ENCODE results near the gene KRT84. TPM values are rescaled to one million over a fixed set of nuclear protein-coding genes. Genes with fewer than 3 reads are reported as not detected.

Gene KRT84
- total and polyA plus RNA-seq, 9 of the 15 experiments (the other 6 are each of a cell fraction or from before 2014, with no cell fraction given): not detected

GRCh38 chr12:52425466-52425865 is 40.0 kb upstream of the KRT84 start (continued):
- TF ChIP-seq NR2C1 (IDR thresholded peaks at IDR 0.05) (no peak), NR2C1 (tag; IDR thresholded peaks at IDR 0.05) (no peak), ZNF282 (CRISPR knock-in tag; IDR thresholded peaks at IDR 0.05) (no peak)

- H3K79me2 ChIP-seq (ENCODE audit: control insufficient read depth, insufficient read depth, low read length): no peaks in the 10 kb centered on the region
- POLR2A ChIA-PET: interaction anchor here (0.5 kb wide), 1 partner anchor 167 kb away, joined by 3 read pairs; no protein-coding TSS in a partner anchor
- H4K20me1 ChIP-seq (replicated peaks; ENCODE audit: control insufficient read depth, insufficient read depth, low read length): peaks cover 3% of the 10 kb centered on the region; the same call in 1 of the 2 replicates
- no peak for ATAC-seq
- no peak overlapping the region; a peak in 1 of 4 replicates for H3K9ac ChIP-seq (ENCODE audit: insufficient read depth in 1 of 2, low read depth in 2 of 2, low read length in 2 of 2)
- whole genome bisulfite sequencing (ENCODE audit: insufficient coverage, low coverage, missing lambda C conversion rate): 0% methylated on average over 9 of the region's 11 CpGs
- peaks cover 0 to 36% of the 10 kb centered on the region in 2 experiments; a peak in 3 of 5 replicates for H3K27me3 ChIP-seq (ENCODE audit: control insufficient read depth in 2 of 2, insufficient read depth in 2 of 2, low read length in 2 of 2)
- BruUV-seq (replicated peaks): no TSS peak
- no peak overlapping the region for H3K4me3 ChIP-seq
- no peak overlapping the region for H3K4me2 ChIP-seq (ENCODE audit: insufficient read depth, low read length)
- no peak overlapping the region for H3K27ac ChIP-seq (ENCODE audit: extremely low read depth, low read depth, low read length)
- CTCF ChIA-PET (ENCODE audit: low intra/inter-chr PET ratio): no interaction called here
- no peaks in the 10 kb centered on the region for H3K36me3 ChIP-seq (ENCODE audit: control insufficient read depth, insufficient read depth, low read length)
- FAIRE-seq: no peak
- H3K9me3 ChIP-seq (replicated peaks; ENCODE audit: control insufficient read depth, insufficient read depth, low read depth, low read length): no peaks in the 10 kb centered on the region
- intact Hi-C loops (cut with micrococcal nuclease): no loop called here
- peaks cover 1% of the 10 kb centered on the region for H3K9me1 ChIP-seq (ENCODE audit: control insufficient read depth, insufficient read depth, low read length)
- H3K4me1 ChIP-seq (replicated peaks in 1 of 2; ENCODE audit: control insufficient read depth in 2 of 2, insufficient read depth in 2 of 2, low read length in 2 of 2): no peaks in the 10 kb centered on the region
- in situ Hi-C loops (cut with MboI): loop anchor here (10.0 kb wide), 1 partner anchor 761 kb away; the partner anchor contains the start of genes CSAD and ZNF740
- no peak for DNase-seq (ENCODE audit: extremely low read depth in 1 of 4, low spot score in 3 of 4)
- no peak overlapping the region for H2AFZ ChIP-seq (ENCODE audit: low read depth, low read length)
- TF ChIP-seq ZFP36 (IDR thresholded peaks at IDR 0.05; ENCODE audit: low read depth, low read length, partially characterized antibody) (no peak), BRD9 (IDR thresholded peaks at IDR 0.05; ENCODE audit: low read depth, partially characterized antibody) (no peak), OTX1 (CRISPR knock-in tag; IDR thresholded peaks at IDR 0.05) (no peak), TAF15 (IDR thresholded peaks at IDR 0.05; ENCODE audit: low read depth, low read length) (no peak), WHSC1 (IDR thresholded peaks at IDR 0.05; ENCODE audit: low read length) (no peak), TGIF2 (CRISPR knock-in tag; IDR thresholded peaks at IDR 0.05) (no peak), MBD2 (IDR thresholded peaks at IDR 0.05; ENCODE audit: borderline replicate concordance, low read depth) (no peak), KLF16 (IDR thresholded peaks at IDR 0.05) (no peak), TOE1 (IDR thresholded peaks at IDR 0.05; ENCODE audit: borderline replicate concordance) (no peak), TOE1 (CRISPR knock-in tag; IDR thresholded peaks at IDR 0.05; ENCODE audit: borderline replicate concordance, low read depth) (no peak), RHOXF2B (CRISPR knock-in tag; conservative IDR thresholded peaks at IDR 0.05) (no peak), JUNB (CRISPR knock-in tag; conservative IDR thresholded peaks at IDR 0.05) (no peak), SMARCA4 (IDR thresholded peaks at IDR 0.05) (no peak), ELF1 (tag; IDR thresholded peaks at IDR 0.05) (no peak)
- TF ChIP-seq, protein P1, sequence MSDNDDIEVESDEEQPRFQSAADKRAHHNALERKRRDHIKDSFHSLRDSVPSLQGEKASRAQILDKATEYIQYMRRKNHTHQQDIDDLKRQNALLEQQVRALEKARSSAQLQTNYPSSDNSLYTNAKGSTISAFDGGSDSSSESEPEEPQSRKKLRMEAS (CRISPR knock-in tag; IDR thresholded peaks at IDR 0.05): no peak
These were observed 38.4 kb upstream of the KRT84 start for GRCh38 chr12:52423661-52424500.
